C4-2B (cell line): Measurements from ENCODE around the gene RRN3.
"Not testable (repeated sequence)": the region's sequence is repeated elsewhere in the genome, so short reads cannot be mapped to it uniquely, and the experiment has no call there.

Source experiments
- CTCF ChIP-seq: fragments of 450-650 bp; conservative IDR thresholded peaks from 2 replicates; pipeline ENCODE4 v1.5.1; 2017; ENCODE audit warnings: mild to moderate bottlenecking
- ZFX ChIP-seq: fragments of 450-650 bp; IDR thresholded peaks from 2 replicates; pipeline ENCODE4 v1.6.1; 2017

GRCh38 chr16:15050440-15050839, 43.6 kb downstream of the RRN3 start:
- not testable (repeated sequence) for TF ChIP-seq CTCF, ZFX
